HG02884 (cell line): ENCODE data around the gene FTH1.
"Not testable (repeated sequence)": the region's sequence is repeated elsewhere in the genome, so short reads cannot be mapped to it uniquely, and the experiment has no call there.

Experiments
- ATAC-seq: cut with Tn5 transposase; IDR thresholded peaks from one replicate; pipeline ENCODE4 v1.9.1; 2021; ENCODE audit warnings: mild to moderate bottlenecking, moderate library complexity; ENCODE audit not compliant: unreplicated experiment

Gene FTH1

GRCh38 chr11:61964058-61964665 lies 3.3 kb downstream of the FTH1 start:
- ATAC-seq: no peak

DNA sequence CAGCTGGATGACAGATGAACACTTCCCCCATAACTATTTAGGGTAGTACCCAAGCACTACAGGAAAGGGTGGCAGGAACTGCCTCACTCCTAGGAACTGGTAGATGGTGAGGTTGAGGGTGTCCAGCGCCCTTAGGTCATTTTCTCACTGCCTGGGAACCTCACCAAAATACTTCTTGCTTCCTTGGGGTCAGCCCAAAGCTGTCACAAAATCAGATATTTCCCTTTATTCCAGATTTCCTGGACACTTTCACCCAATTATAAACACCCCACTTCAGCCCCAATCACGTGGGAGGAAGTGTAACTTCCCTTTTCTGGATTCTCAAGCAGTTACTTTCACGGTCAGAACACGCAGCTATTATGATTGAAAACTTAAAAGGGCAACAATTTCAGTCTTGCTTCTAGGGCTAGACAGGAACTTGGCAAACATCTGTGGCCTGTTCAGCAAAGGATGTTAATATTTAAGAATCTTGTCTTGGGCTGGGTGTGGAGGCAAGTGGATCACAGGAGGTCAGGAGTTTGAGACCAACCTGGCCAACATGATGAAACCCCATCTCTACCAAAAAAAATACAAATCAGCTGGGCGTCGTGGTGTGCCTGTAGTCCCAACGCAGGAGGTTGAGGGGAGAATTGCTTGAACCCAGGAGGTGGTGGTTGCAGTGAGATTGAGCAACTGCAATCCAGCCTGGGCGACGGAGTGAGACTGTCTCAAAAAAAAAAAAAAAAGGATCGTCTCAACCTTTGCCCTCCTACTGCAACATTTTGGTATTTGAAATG lies 4.0 kb downstream of the FTH1 start:
- no peak for ATAC-seq

- no peak for ATAC-seq
Measured at GRCh38 chr11:61963016-61963281, 4.5 kb downstream of the FTH1 start.

- no peak for ATAC-seq
Measured at GRCh38 chr11:61962213-61963015, 5.0 kb downstream of the FTH1 start.

DNA sequence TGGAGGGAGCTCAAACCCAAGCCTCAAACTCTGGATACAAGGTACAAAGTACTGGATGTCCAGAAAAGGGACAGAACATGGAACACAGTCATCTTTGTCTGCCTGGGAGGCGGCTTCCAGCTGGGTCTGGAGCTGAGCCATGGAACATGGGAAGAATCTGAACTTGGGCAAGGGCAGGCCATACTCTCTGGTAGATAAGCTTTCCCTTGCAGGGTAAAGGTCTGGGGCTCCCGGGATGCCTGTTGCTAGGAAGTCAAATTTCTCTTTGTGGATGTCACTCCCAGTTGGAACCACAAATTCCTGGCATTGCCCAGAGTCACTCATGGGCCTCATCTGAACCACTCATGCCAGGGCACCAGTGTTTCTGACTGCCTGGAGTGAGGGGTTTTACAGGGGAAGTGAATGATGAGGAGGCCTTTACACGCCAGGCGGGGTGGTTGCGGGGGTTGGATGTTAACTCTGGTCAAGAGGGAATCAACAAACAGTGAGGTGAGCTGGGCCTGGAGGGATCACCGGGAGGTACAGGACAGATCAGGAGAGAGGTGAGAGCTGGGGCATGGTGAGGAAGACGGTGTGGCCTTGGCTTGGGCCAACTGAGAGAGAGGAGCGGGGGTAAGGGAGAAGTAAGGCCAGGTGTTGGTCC lies 5.7 kb downstream of the FTH1 start:
- no peak for ATAC-seq

- ATAC-seq: no peak
Measured at GRCh38 chr11:61960532-61960931, 6.9 kb downstream of the FTH1 start.

DNA sequence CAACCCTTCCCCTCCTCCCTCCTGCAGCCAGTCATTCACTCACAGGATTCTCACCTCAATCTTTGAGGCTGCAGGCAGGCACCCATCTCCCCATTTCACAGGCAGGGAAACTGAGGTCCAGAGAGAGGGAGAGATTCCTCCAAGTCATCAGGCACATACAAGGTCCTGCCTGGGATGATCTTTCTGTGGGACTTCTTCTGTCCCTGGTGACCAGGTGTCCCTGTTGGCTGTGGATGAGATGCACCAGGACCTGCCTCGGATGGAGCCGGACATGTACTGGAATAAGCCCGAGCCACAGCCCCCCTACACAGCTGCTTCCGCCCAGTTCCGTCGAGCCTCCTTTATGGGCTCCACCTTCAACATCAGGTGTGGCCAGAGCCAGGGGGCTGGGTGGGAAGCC lies 7.8 kb downstream of the FTH1 start:
- ATAC-seq: no peak

DNA sequence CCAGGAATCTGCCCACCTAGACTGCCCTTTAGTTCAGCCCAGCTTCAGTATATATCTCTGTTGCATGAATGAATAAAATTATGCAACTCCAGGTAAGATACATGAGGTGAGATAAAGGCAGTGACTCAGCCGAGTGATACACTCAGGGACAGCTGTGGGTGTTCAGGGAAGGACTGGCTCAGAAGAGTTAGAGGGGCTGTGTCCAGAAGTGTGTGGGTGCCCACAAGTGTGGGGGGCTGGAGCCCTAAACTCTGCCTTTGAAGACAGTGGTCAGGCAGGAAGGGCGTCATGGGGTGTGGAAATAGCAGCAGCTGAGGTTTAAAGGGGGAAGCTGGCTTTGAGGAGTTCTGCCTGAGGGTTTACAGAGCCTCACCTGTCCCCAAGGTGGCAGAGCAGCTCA lies 8.3 kb downstream of the FTH1 start:
- no peak for ATAC-seq

- ATAC-seq: no peak
Measured at GRCh38 chr11:61958590-61958989, 8.8 kb downstream of the FTH1 start.

GRCh38 chr11:61957021-61957770 lies 10.2 kb downstream of the FTH1 start:
- no peak for ATAC-seq

DNA sequence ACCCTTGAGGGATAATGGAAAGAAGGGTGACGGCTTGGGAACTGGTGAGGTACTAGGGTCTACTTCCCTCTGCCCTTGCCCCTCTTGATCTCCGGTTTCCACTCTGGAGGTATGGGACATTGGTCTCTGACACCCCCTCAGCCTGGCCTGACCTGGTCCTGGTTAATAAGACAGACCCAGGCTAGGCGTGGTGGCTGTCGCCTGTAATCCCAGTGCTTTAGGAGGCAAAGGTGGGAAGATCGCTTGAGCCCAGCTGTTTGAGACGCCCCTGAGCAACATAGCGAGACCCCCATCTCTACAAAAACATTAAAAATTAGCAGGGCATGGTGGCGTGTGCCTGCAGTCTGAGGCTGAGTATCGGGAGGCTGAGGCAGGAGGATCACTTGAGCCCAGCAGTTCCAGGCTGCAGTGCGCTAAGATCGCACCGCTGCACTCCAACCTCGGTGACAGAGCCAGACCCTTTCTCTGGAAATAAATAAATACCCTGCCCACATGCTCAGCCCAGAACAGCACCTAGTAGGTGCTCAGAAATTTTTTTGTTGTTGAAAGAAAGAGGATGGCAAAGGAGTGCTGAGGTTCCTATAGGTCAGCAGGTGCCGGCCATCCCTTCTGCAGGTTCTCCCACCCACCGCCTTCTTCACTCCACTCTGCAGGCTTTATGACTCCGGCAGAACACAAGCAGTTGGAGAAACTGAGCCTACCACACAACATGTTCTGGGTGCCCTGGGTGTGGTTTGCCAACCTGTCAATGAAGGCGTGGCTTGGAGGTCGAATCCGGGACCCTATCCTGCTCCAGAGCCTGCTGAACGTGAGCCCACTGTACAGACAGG lies 11.0 kb downstream of the FTH1 start:
- no peak for ATAC-seq

DNA sequence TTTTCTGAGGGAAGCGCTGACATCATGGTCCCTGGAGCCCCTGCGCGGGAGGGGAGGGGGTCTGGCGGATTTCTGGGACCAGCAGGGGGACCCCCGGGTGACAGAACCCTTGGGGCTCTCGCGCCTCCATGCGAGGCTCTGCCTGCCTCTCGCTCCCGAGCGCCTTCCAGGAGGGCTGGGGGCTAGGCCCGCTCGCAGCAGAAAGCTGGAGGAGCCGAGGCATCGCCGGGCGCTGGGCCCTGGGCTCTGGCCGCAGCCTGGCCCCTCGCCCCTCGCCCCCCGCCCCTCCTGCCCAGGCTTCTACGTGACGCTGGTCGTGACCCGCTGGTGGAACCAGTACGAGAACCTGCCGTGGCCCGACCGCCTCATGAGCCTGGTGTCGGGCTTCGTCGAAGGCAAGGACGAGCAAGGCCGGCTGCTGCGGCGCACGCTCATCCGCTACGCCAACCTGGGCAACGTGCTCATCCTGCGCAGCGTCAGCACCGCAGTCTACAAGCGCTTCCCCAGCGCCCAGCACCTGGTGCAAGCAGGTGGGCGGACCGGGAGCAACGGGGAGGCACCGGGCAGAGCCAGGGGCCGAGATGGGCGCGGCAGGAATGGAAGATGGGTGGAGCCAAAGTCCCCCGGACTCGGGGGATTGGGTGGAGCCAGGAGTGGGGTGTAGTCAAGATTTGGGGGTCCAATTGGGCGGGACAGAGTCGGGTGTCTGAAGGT lies 11.9 kb downstream of the FTH1 start:
- no peak for ATAC-seq

GRCh38 chr11:61954851-61955421 lies 12.5 kb downstream of the FTH1 start:
- ATAC-seq: no peak

DNA sequence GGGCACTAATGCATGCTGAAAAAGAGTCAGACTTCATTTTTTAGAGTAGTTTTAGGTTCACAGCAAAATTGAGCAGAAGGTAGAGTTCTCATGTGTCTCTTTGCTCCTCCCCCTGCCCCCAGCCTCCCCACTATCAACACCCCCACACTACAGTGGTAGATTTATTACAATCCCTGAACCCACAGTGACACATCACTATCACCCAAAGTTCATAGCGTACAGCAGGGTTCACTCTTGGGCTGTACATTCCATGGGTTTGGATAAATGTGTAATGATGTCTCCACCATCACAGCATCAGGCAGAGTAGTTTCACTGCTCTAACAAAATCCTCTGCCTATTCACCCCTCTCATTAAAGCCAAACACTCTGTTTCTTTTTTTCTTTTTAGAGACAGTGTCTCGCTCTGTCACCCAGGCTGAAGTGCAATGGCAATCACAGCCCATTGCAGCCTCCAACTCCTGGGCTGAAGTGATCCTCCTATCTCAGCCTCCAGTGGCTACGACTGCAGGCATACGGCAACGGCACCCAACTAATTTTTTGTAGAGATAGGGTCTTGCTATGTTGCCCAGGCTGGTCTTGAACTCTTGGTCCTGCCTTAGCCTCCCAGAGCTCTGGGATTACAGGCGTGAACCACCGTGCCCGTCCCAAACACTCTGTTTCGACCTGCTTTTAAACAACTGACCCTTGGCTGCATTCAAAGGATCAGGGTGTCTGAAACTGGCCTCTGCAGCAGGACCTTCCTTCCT lies 13.2 kb downstream of the FTH1 start:
- no peak for ATAC-seq

GRCh38 chr11:61953632-61954031 lies 13.8 kb downstream of the FTH1 start:
- not testable (repeated sequence) for ATAC-seq

GRCh38 chr11:61952882-61953281 lies 14.6 kb downstream of the FTH1 start:
- no peak for ATAC-seq

GRCh38 chr11:61951484-61952135 lies 15.8 kb downstream of the FTH1 start:
- ATAC-seq: no peak

GRCh38 chr11:61950035-61950547 lies 17.3 kb downstream of the FTH1 start, which contains the start of gene BEST1:
Gene BEST1, plus strand, starts transcription at chr11:61950351. Its CDS starts 1,456 bp downstream, at chr11:61951807.
- ATAC-seq: no peak
